HCT116 (cell line): Measurements from ENCODE around the gene SFXN3. TPM values are rescaled to one million over a fixed set of nuclear protein-coding genes. Genes with fewer than 3 reads are reported as not detected.

ENCODE experiments used
- ATAC-seq: fragments of 200-7000 bp; cut with Tn5 transposase; 2 replicates; pipeline ENCODE4 v1.9.1; 2020; ENCODE audit warnings: mild to moderate bottlenecking, moderate library complexity
- BruUV-seq: library from RNA; stranded (reverse); fragments of 400-500 nt; replicated peaks from 2 replicates; lab custom pipeline; 2021; lab: Mats Ljungman, UMichigan
- CTCF ChIA-PET: fragments of 300-600 bp; sonication (Branson Sonifier 250); formaldehyde crosslinking; loops from one replicate; lab custom pipeline; 2021; ENCODE audit warnings: antibody characterized with exemption; lab: Charles Lee
- POLR2A ChIA-PET: fragments of 300-600, 350-600 bp; sonication (Branson Sonifier 250); formaldehyde crosslinking; loops from one replicate; lab custom pipeline; 2021; ENCODE audit warnings: antibody characterized with exemption; lab: Charles Lee
- RAD21 ChIA-PET, 2 experiments: fragments of 300-600 bp; sonication (Branson Sonifier 250); formaldehyde crosslinking; loops; one replicate each; lab custom pipeline; 2023; ENCODE audit warnings: low total read pairs in 2 of 2; ENCODE audit not compliant: uncharacterized antibody in 2 of 2, unreplicated experiment in 2 of 2, low non-redundant PET in 1 of 2; lab: Charles Lee
- DNase-seq: peaks from one replicate; pipeline ENCODE4 v3.0.0-alpha.2; 2010; ENCODE audit warnings: low read depth, low spot score
- H2AFZ ChIP-seq: fragments of 200-600 bp; shearing (Covaris generic), sonication (generic); 2 replicates; pipeline ENCODE4 v1.6.1; 2017; ENCODE audit warnings: low read depth, mixed run types, mixed read lengths, antibody characterized with exemption, low read length; ENCODE audit not compliant: poor library complexity, severe bottlenecking
- H3K27ac ChIP-seq: 2 replicates; pipeline ENCODE4 v1.5.1; 2012; ENCODE audit warnings: low read depth, low read length
- H3K27me3 ChIP-seq: fragments of 200-600 bp; sonication (generic); 2 replicates; pipeline ENCODE4 v1.6.1; 2016; ENCODE audit warnings: mixed run types, low read length, mixed read lengths; ENCODE audit not compliant: insufficient read depth
- H3K36me3 ChIP-seq, 2 experiments: fragments of 200-500 bp in 1 of 2; fragments of 200-600 bp in 1 of 2; sonication (Bioruptor generic) in 1 of 2; sonication (generic) in 1 of 2; 2 replicates each; pipeline versions ENCODE4 v1.5.1 to v1.6.1; 2014 to 2016; ENCODE audit warnings: low read length in 2 of 2, inconsistent platforms in 1 of 2, mixed read lengths in 1 of 2, mixed run types in 1 of 2; ENCODE audit not compliant: insufficient read depth in 2 of 2, control insufficient read depth in 1 of 2
- H3K4me1 ChIP-seq, 2 experiments: fragments of 200-600 bp in 1 of 2; sonication (generic) in 1 of 2; 2 replicates each; pipeline versions ENCODE4 v1.5.1 to v1.6.1; 2012 to 2017; ENCODE audit warnings: low read length in 2 of 2, inconsistent platforms in 1 of 2, mild to moderate bottlenecking in 1 of 2, mixed read lengths in 1 of 2, mixed run types in 1 of 2, moderate library complexity in 1 of 2; ENCODE audit not compliant: insufficient read depth in 2 of 2, control insufficient read depth in 1 of 2
- H3K4me2 ChIP-seq: fragments of 200-600 bp; sonication (generic); 2 replicates; pipeline ENCODE4 v1.6.1; 2017; ENCODE audit warnings: mixed run types, low read length, mixed read lengths
- H3K4me3 ChIP-seq, 2 experiments: fragments of 200-600 bp in 1 of 2; sonication (generic) in 1 of 2; replicated peaks in 1 of 2; 2 replicates each; pipeline ENCODE4 v1.5.1; 2011 to 2016; ENCODE audit warnings: low read length in 2 of 2, control low read depth in 1 of 2, low read depth in 1 of 2, mild to moderate bottlenecking in 1 of 2, mixed read lengths in 1 of 2, mixed run types in 1 of 2
- H3K79me2 ChIP-seq: fragments of 200-600 bp; sonication (generic); 2 replicates; pipeline ENCODE4 v1.6.1; 2017; ENCODE audit warnings: mild to moderate bottlenecking, mixed run types, low read length, moderate library complexity, mixed read lengths; ENCODE audit not compliant: insufficient read depth
- H3K9ac ChIP-seq: fragments of 200-600 bp; sonication (generic); 2 replicates; pipeline ENCODE4 v1.6.1; 2016; ENCODE audit warnings: low read length, mixed read lengths
- H3K9me2 ChIP-seq: fragments of 200-600 bp; sonication (generic), shearing (Covaris generic); 2 replicates; pipeline ENCODE4 v1.6.1; 2017; ENCODE audit warnings: mixed run types, mild to moderate bottlenecking, moderate library complexity; ENCODE audit not compliant: insufficient read depth
- H3K9me3 ChIP-seq, 2 experiments: fragments of 200-500 bp in 1 of 2; fragments of 200-600 bp in 1 of 2; sonication (Bioruptor generic) in 1 of 2; sonication (generic) in 1 of 2; 2 replicates each; pipeline ENCODE4 v1.6.1; 2014 to 2017; ENCODE audit warnings: low read length in 2 of 2, mixed read lengths in 2 of 2, inconsistent platforms in 1 of 2, low read depth in 1 of 2, mild to moderate bottlenecking in 1 of 2, mixed run types in 1 of 2, moderate library complexity in 1 of 2; ENCODE audit not compliant: control insufficient read depth in 1 of 2, insufficient read depth in 1 of 2
- H4K20me1 ChIP-seq: fragments of 200-600 bp; sonication (generic), shearing (Covaris generic); 2 replicates; pipeline ENCODE4 v1.6.1; 2017; ENCODE audit warnings: mixed run types, mild to moderate bottlenecking, moderate library complexity; ENCODE audit not compliant: insufficient read depth
- CBX3 ChIP-seq: IDR thresholded peaks from 2 replicates; pipeline ENCODE4 v1.6.1; 2012; ENCODE audit warnings: low read depth
- CEBPB ChIP-seq: IDR thresholded peaks from 2 replicates; pipeline ENCODE4 v1.6.1; 2012; ENCODE audit warnings: low read depth
- EGR1 ChIP-seq: IDR thresholded peaks from 2 replicates; pipeline ENCODE4 v1.6.1; 2012; ENCODE audit warnings: low read depth
- EZH2phosphoT487 ChIP-seq: fragments of 200-600 bp; IDR thresholded peaks from 2 replicates; pipeline ENCODE4 v1.6.1; 2018; ENCODE audit warnings: antibody characterized with exemption, borderline replicate concordance
- JUND ChIP-seq: IDR thresholded peaks from 2 replicates; pipeline ENCODE4 v1.6.1; 2012
- POLR2A ChIP-seq: IDR thresholded peaks from 2 replicates; pipeline ENCODE4 v1.7.0; 2011; ENCODE audit warnings: borderline replicate concordance; ENCODE audit not compliant: insufficient read depth, insufficient read length; ENCODE audit errors: extremely low read depth
- REST ChIP-seq: IDR thresholded peaks from 2 replicates; pipeline ENCODE4 v1.6.1; 2012; ENCODE audit warnings: low read depth
- SIN3A ChIP-seq: IDR thresholded peaks from 2 replicates; pipeline ENCODE4 v1.6.1; 2012; ENCODE audit warnings: low read depth
- TCF7L2 ChIP-seq: IDR thresholded peaks from 2 replicates; pipeline ENCODE4 v1.7.0; 2011; ENCODE audit warnings: borderline replicate concordance, inconsistent platforms; ENCODE audit not compliant: insufficient read depth, insufficient read length; ENCODE audit errors: extremely low read depth
- YY1 ChIP-seq: IDR thresholded peaks from 2 replicates; pipeline ENCODE4 v1.6.1; 2011; ENCODE audit warnings: low read length, low read depth, moderate library complexity, mild to moderate bottlenecking; ENCODE audit not compliant: insufficient replicate concordance; ENCODE audit errors: extremely low read depth
- ZFX ChIP-seq: fragments of 450-650 bp; IDR thresholded peaks from 2 replicates; pipeline ENCODE4 v1.6.1; 2017
- intact Hi-C: fragments of 100-400 bp; cut with micrococcal nuclease; formaldehyde crosslinking; loops from 2 replicates; pipeline ENCODE4 v1.10.0; 2022
- total RNA-seq: library from RNA; stranded (reverse); gene quantifications from one replicate; pipeline ENCODE4 v1.2.1, GENCODE V29; 2021; ENCODE audit not compliant: unreplicated experiment
- TF ChIP-seq, protein P1 (sequence below): IDR thresholded peaks from 2 replicates; pipeline ENCODE4 v1.6.1; 2011; ENCODE audit warnings: mild to moderate bottlenecking, low read length, moderate library complexity; ENCODE audit not compliant: insufficient replicate concordance; ENCODE audit errors: extremely low read depth
- TF ChIP-seq, protein P2 (sequence below), 3 experiments: fragments of 200-600 bp in 1 of 3; sonication (generic) in 1 of 3; IDR thresholded peaks in 2 of 3; conservative IDR thresholded peaks in 1 of 3; 2 replicates each; pipeline ENCODE4 v1.5.1; 2012 to 2017; ENCODE audit warnings: low read depth in 2 of 3, low read length in 2 of 3, antibody characterized with exemption in 1 of 3, borderline replicate concordance in 1 of 3, control low read depth in 1 of 3, mild to moderate bottlenecking in 1 of 3, mixed read lengths in 1 of 3, mixed run types in 1 of 3, moderate library complexity in 1 of 3; ENCODE audit not compliant: insufficient read depth in 1 of 3
- TF ChIP-seq, protein P3 (sequence below): IDR thresholded peaks from 2 replicates; pipeline ENCODE4 v1.6.1; 2012

SFXN3 gene
- total RNA-seq, 1 experiment from 2014 or later, result 52.5 TPM

- no peaks in the 10 kb centered on the region for H3K79me2 ChIP-seq
- no peaks in the 10 kb centered on the region for H3K9me2 ChIP-seq
- no TSS peak for BruUV-seq
- RAD21 ChIA-PET, result no interaction called here
- H2AFZ ChIP-seq, result no peak overlapping the region
- H3K36me3 ChIP-seq, result no peaks in the 10 kb centered on the region
- CTCF ChIA-PET, result interaction anchor here (0.9 to 5.0 kb wide), 8 partner anchors 14 to 197 kb away, joined by 3 to 98 read pairs (median 11); partner anchors contain the start of genes LZTS2, PDZD7 and SFXN3
- TF ChIP-seq CBX3, result no peak
- no peak for TF ChIP-seq REST
- no peak for TF ChIP-seq CEBPB
- no peak for TF ChIP-seq ZFX
- TF ChIP-seq, protein P1, sequence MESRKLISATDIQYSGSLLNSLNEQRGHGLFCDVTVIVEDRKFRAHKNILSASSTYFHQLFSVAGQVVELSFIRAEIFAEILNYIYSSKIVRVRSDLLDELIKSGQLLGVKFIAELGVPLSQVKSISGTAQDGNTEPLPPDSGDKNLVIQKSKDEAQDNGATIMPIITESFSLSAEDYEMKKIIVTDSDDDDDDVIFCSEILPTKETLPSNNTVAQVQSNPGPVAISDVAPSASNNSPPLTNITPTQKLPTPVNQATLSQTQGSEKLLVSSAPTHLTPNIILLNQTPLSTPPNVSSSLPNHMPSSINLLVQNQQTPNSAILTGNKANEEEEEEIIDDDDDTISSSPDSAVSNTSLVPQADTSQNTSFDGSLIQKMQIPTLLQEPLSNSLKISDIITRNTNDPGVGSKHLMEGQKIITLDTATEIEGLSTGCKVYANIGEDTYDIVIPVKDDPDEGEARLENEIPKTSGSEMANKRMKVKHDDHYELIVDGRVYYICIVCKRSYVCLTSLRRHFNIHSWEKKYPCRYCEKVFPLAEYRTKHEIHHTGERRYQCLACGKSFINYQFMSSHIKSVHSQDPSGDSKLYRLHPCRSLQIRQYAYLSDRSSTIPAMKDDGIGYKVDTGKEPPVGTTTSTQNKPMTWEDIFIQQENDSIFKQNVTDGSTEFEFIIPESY, result no peak
- TF ChIP-seq TCF7L2, result no peak
- TF ChIP-seq, protein P2, sequence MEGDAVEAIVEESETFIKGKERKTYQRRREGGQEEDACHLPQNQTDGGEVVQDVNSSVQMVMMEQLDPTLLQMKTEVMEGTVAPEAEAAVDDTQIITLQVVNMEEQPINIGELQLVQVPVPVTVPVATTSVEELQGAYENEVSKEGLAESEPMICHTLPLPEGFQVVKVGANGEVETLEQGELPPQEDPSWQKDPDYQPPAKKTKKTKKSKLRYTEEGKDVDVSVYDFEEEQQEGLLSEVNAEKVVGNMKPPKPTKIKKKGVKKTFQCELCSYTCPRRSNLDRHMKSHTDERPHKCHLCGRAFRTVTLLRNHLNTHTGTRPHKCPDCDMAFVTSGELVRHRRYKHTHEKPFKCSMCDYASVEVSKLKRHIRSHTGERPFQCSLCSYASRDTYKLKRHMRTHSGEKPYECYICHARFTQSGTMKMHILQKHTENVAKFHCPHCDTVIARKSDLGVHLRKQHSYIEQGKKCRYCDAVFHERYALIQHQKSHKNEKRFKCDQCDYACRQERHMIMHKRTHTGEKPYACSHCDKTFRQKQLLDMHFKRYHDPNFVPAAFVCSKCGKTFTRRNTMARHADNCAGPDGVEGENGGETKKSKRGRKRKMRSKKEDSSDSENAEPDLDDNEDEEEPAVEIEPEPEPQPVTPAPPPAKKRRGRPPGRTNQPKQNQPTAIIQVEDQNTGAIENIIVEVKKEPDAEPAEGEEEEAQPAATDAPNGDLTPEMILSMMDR (IDR thresholded peaks at IDR 0.05 in 2 of 3, conservative IDR thresholded peaks at IDR 0.05 in 1 of 3; ENCODE audit: borderline replicate concordance in 1 of 3, insufficient read depth in 1 of 3, low read depth in 2 of 3, low read length in 2 of 3), result no peak
- TF ChIP-seq JUND, result no peak
- TF ChIP-seq, protein P3, sequence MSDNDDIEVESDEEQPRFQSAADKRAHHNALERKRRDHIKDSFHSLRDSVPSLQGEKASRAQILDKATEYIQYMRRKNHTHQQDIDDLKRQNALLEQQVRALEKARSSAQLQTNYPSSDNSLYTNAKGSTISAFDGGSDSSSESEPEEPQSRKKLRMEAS, result no peak
- no peak for TF ChIP-seq EZH2phosphoT487
- TF ChIP-seq SIN3A, result no peak
- no peak for TF ChIP-seq YY1
- TF ChIP-seq POLR2A, result no peak
- TF ChIP-seq EGR1, result no peak
- H3K27ac ChIP-seq, result no peak overlapping the region
- DNase-seq (no peak), ATAC-seq (no peak)
- no peaks in the 10 kb centered on the region for H3K27me3 ChIP-seq
- H3K4me2 ChIP-seq, result no peak overlapping the region
- no peaks in the 10 kb centered on the region for H4K20me1 ChIP-seq
- H3K9me3 ChIP-seq, result no peaks in the 10 kb centered on the region
- H3K4me1 ChIP-seq, result peaks cover 21 to 49% of the 10 kb centered on the region in 2 experiments
- intact Hi-C loops, result loop anchor here (10.0 kb wide), 2 partner anchors 272 to 672 kb away; partner anchors contain the start of genes PAX2 and SCD
- POLR2A ChIA-PET, result no interaction called here
- H3K4me3 ChIP-seq, result no peak overlapping the region
- H3K9ac ChIP-seq, result no peak overlapping the region
Measured at GRCh38 chr10:101016814-101017213, 14.2 kb upstream of the SFXN3 start.
